ENCODE results near the gene ZNF362.

Gene ZNF362

DNA sequence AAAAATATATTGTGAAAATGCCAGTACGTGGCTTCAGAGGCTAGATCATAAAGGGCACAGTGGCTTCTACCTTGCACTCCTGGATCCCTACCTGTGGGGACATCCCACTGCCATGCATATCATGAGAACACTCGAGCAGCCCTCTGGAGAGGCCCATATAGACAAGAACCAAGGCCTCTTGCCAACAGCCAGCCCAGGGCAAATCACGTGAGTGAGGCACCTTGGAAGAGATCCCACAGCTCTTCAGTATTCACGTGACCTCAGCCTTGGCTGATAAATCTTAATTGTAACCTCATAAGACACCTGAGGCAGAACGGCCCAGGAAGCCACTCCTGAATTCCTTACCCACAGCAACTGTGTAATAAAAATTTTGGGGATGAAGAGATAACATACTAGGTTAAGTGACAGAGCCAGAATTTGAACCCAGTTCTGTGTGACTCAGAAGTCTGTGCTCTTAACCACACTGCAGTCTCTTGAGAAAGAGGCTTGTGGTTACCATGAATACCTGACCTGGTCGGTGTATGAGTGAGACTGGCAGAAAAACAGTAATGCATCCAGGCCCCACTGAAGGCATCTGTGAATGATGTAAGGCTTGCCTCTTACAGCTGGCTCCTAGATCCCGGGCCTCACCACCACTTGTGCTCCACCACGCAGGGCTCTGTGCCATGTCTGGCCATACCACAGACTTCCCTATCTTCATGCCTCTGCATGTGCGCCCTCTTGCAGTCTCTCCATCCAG is 71.5 kb downstream of the ZNF362 start:
- DNase-seq (ENCODE audit: low read depth, low spot score), result peak; percentile 97
- TF ChIP-seq, protein P1, sequence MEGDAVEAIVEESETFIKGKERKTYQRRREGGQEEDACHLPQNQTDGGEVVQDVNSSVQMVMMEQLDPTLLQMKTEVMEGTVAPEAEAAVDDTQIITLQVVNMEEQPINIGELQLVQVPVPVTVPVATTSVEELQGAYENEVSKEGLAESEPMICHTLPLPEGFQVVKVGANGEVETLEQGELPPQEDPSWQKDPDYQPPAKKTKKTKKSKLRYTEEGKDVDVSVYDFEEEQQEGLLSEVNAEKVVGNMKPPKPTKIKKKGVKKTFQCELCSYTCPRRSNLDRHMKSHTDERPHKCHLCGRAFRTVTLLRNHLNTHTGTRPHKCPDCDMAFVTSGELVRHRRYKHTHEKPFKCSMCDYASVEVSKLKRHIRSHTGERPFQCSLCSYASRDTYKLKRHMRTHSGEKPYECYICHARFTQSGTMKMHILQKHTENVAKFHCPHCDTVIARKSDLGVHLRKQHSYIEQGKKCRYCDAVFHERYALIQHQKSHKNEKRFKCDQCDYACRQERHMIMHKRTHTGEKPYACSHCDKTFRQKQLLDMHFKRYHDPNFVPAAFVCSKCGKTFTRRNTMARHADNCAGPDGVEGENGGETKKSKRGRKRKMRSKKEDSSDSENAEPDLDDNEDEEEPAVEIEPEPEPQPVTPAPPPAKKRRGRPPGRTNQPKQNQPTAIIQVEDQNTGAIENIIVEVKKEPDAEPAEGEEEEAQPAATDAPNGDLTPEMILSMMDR (IDR thresholded peaks at IDR 0.05; ENCODE audit: low read depth, low read length), result no peak
- no peak overlapping the region for H3K4me3 ChIP-seq (ENCODE audit: low read depth, low read length)
- in situ Hi-C loops (cut with HindIII; ENCODE audit: low sequenced_read_pairs), result no loop called here

DNA sequence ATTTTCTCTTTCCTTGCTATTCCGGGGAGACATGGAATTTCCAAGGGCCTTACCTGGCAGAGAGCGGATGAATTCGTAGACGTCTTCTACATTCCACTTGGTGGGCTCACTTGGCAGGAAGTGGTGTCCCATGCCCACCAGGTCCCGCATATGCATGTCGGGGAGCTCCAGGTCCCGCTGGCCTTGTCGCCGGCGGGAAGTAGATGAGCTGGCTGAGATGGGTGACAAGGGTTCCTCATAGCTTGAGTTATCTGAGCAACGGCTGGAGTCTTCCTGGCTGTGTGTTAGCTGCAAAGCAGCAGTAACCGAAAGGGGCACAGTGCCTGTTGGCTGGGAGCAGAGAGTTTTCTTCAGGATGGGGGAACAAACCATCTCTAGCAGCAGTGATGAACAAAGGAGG is 72.5 kb downstream of the ZNF362 start:
- in situ Hi-C loops (cut with HindIII; ENCODE audit: low sequenced_read_pairs), result no loop called here
- no peak for DNase-seq (ENCODE audit: low read depth, low spot score)
- no peak overlapping the region for H3K4me3 ChIP-seq (ENCODE audit: low read depth, low read length)
- TF ChIP-seq, protein P1 (IDR thresholded peaks at IDR 0.05; ENCODE audit: low read depth, low read length), result no peak

DNA sequence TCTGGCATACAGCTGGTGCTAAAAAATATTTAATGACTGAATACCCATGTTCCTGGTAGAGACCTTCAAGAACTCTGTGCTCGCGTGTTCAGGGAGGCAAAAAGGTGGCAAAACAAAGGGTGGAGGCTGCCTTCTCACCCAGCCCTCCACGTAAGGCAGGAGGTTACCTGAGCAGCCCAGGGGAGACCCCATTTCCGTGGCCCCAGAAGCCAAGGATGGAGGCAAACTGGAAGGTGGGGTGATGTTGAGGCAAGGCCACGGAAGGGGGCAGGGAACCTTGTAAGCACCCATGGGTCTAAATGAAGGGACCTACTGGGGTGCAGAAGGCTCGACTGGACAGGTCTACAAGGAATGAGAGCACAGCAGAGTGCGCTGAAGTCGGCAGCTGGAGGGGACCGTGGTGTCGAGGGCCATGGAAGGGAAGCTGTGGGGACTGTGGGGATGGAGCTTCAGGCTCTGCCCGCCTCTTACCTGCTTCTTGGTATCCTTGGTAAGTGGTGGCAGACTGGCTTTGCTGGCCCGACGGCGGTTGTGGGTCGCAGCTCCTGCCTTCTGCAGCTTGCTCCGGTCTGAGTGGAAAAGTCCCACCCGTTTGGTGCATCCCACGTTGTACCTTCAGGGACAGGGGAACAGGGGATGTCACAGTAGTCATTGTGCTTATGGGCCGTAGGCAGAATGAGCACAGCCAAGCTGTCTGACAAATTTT is 73.5 kb downstream of the ZNF362 start:
- H3K4me3 ChIP-seq (ENCODE audit: low read depth, low read length), result no peak overlapping the region
- no peak for DNase-seq (ENCODE audit: low read depth, low spot score)
- TF ChIP-seq, protein P1 (IDR thresholded peaks at IDR 0.05; ENCODE audit: low read depth, low read length), result no peak
- in situ Hi-C loops (cut with HindIII; ENCODE audit: low sequenced_read_pairs), result no loop called here

DNA sequence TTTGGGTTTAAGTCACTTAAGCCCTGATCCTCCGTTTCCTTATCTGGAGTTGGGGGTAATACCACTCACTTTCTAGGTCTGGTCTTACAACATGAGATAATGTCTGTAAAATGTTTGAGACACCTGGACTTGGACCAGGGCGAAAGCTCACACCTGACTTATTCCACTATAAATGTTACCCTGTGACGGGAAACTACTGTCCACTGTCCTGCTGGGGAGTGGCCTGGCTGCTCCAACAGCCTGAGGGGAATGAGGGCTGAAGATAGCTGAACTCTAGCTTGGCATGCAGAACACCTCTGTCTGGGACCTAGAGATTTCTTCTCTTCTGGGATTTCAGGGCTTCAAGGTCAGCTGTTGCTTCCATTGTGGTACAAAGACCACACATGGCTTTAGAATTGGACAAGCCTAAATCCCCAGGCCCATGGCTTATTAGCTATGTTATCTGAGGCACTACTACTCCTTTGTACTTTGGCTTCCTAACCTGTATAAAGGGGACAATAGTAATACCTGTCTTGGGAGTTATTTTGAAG is 74.1 kb downstream of the ZNF362 start:
- no peak for DNase-seq (ENCODE audit: low read depth, low spot score)
- TF ChIP-seq, protein P1 (IDR thresholded peaks at IDR 0.05; ENCODE audit: low read depth, low read length), result no peak
- no peak overlapping the region for H3K4me3 ChIP-seq (ENCODE audit: low read depth, low read length)
- in situ Hi-C loops (cut with HindIII; ENCODE audit: low sequenced_read_pairs), result no loop called here

DNA sequence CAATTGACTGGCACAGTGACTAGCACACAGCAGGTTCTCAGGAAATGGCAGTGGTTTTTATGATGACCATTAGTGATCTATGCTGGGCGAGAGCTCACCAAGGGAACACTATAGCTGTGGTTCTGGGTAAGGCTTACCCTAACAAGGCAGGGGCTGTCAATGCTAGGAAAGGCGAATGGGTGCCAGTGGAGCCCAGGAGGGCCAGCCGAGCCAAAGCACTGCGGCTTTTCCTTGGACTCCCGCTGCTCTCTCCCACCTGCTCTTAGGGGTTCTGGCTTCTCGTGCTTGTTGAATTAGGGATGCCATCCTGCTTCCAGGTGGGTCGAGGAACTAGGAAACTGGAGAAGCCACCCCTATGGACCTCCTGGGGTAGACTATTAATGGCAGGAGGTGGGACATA is 74.6 kb downstream of the ZNF362 start:
- in situ Hi-C loops (cut with HindIII; ENCODE audit: low sequenced_read_pairs), result no loop called here
- H3K4me3 ChIP-seq (ENCODE audit: low read depth, low read length), result no peak overlapping the region
- TF ChIP-seq, protein P1 (IDR thresholded peaks at IDR 0.05; ENCODE audit: low read depth, low read length), result no peak
- no peak for DNase-seq (ENCODE audit: low read depth, low spot score)

DNA sequence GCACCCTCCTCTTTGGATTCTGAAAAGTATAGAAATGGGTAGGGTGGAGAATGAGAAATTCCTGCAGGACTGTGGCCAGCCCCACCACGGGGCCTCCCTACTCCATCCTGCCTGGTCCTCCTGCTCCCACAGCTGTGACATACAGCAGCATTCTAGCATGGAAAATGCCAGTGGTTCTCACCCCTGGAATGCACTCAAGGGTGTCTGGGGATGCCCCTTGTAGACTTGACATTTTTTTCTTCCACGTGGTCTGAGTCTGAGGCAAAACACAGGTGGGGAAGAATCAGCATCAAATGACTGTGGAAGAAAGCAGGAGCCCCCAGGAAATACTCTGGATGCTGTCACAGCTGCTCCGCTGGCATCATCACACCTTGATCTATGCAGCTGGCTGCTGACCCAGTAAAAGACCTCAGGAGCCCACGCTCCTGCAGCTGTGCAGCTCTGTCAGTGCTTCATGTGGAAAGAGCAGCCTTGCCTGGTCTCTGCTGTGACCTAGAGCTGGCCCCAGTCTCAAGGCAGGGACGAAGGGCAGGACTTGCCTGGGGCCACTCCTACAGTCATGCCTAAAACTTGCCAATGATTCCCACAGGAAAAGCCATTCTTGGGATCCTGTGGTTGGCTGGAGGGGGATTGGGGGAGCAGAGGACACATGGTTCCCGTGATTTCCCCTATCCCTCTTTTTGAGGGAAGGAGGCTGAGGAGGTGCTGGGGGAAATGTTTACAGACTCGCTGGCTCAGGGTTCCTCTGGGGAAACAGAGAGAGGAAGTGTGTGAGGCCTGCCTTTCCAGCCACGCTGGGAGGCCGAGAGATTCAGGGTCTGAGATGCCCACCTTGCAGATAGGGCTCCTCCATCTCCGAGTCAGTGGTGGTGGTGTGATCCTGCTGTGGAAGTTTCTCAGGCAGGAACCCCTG is 75.4 kb downstream of the ZNF362 start:
- no peak for DNase-seq (ENCODE audit: low read depth, low spot score)
- H3K4me3 ChIP-seq (ENCODE audit: low read depth, low read length), result no peak overlapping the region
- TF ChIP-seq, protein P1 (IDR thresholded peaks at IDR 0.05; ENCODE audit: low read depth, low read length), result no peak
- in situ Hi-C loops (cut with HindIII; ENCODE audit: low sequenced_read_pairs), result no loop called here
